Measurements from ENCODE around the gene FXYD2. TPM values are rescaled to one million over a fixed set of nuclear protein-coding genes. Genes with fewer than 3 reads are reported as not detected.

Gene FXYD2
- total RNA-seq, result not detected in 2 replicates

DNA sequence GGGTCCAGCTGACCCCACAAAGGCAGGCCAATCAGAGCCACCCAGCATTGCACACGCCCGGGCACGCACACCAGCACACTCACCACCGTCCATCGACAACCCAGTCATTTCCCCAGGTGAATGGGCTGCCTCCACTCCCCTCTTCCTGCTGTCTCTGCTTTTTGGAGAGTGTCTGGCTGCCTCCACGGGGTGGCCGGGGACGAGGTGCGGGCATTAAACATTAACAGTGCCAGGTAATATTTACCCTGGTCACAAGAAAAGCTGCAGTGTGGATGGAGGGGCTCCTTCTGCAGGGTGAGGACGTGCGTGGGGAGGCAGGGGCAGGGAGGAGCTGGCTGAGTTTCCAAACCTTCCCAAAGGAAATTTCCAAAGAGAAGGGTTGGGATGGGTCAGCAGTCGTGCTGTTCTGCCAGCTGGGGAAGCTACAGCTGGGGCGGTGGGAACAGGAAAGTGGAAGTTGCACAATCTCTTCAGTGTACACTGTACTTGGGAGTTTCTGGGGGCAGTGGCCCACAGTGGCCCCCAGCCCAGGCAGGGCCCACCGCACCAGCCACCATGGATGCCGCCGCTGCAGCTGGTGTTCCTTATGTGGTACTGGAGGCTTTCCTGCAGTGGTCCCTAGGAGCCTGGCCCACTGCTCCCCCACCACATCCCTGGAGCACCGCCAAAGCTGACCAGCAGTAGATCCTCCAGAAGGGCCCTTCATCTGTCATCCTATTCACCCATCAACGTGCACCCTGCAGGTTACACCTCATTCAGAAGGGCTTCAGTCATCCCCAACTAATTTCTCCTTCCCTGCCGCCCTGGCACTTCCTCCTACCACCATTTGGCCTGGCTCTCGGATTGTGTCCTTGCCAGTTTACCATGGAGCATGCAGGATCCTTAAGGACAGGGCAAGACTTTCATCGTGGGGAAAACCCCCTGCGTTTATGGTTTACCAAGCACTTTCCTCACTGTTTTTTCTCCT lies at the start of gene FXYD2:
Gene FXYD2, minus strand, starts transcription at position 174 of the 967 bp plus-strand sequence. Its CDS starts 66 bp downstream, at position 108.

DNA sequence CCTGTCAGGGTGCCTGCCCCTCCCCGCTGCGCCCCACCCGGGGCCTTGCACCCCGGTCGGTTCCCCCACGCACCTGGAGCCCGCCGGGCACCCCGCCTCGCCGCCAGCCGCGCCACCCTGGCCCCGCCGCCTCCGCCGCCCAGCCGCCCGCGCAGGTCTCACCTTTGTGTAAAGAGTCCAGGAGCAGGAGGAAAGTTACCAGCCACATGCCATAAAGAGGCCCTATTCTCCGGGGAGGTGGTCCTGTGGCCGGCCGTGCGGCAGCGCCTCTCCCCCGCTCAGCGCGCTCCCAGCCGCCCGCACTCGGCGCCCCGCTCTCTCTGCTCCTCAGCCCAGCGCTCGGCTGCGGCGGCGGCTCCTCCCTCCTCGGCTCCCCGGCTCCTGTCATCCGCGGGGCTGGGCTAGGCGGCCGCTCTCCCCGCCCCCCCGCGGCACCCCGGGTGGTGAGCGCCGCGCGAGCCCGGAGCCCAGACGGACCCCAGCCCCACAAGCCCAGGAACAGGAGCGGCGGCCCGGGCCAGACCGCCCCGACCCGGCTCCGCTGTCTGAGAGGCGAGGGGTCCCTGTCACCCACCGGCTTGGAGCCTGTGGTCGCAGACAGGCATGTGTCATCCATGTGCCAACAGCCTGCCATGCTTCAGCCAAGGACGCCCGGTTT lies 27.5 kb downstream of the FXYD2 start, which contains the start of gene DSCAML1:
Gene DSCAML1, minus strand, starts transcription at position 345 of the 658 bp plus-strand sequence. Its CDS starts 137 bp downstream, at position 208.

Other genes starting within 250 kb of the FXYD2 start
- gene DSCAML1, start 27.5 kb downstream of the FXYD2 start, total RNA-seq, result not detected in 2 replicates
- 0.10 and 0.26 TPM in 2 replicates for gene FXYD6, start 51.9 kb upstream of the FXYD2 start, total RNA-seq
- not detected in 2 replicates for gene TMPRSS13, start 104.7 kb upstream of the FXYD2 start, total RNA-seq
- gene IL10RA, start 161.7 kb upstream of the FXYD2 start, total RNA-seq, result not detected in 2 replicates